Measurements from ENCODE around the gene THEM5. TPM values are rescaled to one million over a fixed set of nuclear protein-coding genes. Genes with fewer than 3 reads are reported as not detected.

The THEM5 gene
- total and polyA plus RNA-seq, 10 of the 15 experiments (the other 5 are each of a cell fraction or from before 2014, with no cell fraction given): 0.16 TPM; not detected in 9

GRCh38 chr1:151839457-151840403 lies 13.8 kb downstream of the THEM5 start, which contains the start of gene C2CD4D (continued):
- TF ChIP-seq CUX1 (IDR thresholded peaks at IDR 0.05; ENCODE audit: insufficient replicate concordance, low read depth, low read length): no peak
- no peak for TF ChIP-seq STAT1 (conservative IDR thresholded peaks at IDR 0.05)
- TF ChIP-seq SUPT20H (IDR thresholded peaks at IDR 0.05; ENCODE audit: borderline replicate concordance, control insufficient read depth, low read depth, low read length): no peak
- no peak for TF ChIP-seq PAX5 (IDR thresholded peaks at IDR 0.05; ENCODE audit: borderline replicate concordance, low read depth, low read length)
- TF ChIP-seq RFX5 (IDR thresholded peaks at IDR 0.05; ENCODE audit: low read depth, low read length): no peak
- TF ChIP-seq MTA2 (IDR thresholded peaks at IDR 0.05; ENCODE audit: low read depth): no peak
- TF ChIP-seq TARDBP (IDR thresholded peaks at IDR 0.05; ENCODE audit: borderline replicate concordance): no peak

Data from GM12878 (cell line).